ENCODE measurements around the gene CDH4. TPM values are rescaled to one million over a fixed set of nuclear protein-coding genes. Genes with fewer than 3 reads are reported as not detected.

CDH4 gene
- total and polyA plus RNA-seq, 9 of the 15 experiments (the other 6 are each of a cell fraction or from before 2014, with no cell fraction given), result 0.04 TPM; not detected in 8

GRCh38 chr20:61373055-61373399 lies 121.0 kb downstream of the CDH4 start:
- no peak for ATAC-seq
- Histone ChIP-seq H3K79me2 (ENCODE audit: control insufficient read depth, insufficient read depth, low read length) (no peaks in the 10 kb centered on the region), H3K9me1 (ENCODE audit: control insufficient read depth, insufficient read depth, low read length) (no peaks in the 10 kb centered on the region), H3K27me3 (ENCODE audit: control insufficient read depth in 2 of 2, insufficient read depth in 2 of 2, low read length in 2 of 2) (peaks cover 0 to 24% of the 10 kb centered on the region in 2 experiments; a peak in 3 of 5 replicates), H3K4me3 (no peak overlapping the region), H3K27ac (ENCODE audit: extremely low read depth, low read depth, low read length) (no peak overlapping the region), H4K20me1 (replicated peaks; ENCODE audit: control insufficient read depth, insufficient read depth, low read length) (no peaks in the 10 kb centered on the region), H3K9me3 (replicated peaks; ENCODE audit: control insufficient read depth, insufficient read depth, low read depth, low read length) (no peaks in the 10 kb centered on the region), H3K4me1 (replicated peaks in 1 of 2; ENCODE audit: control insufficient read depth in 2 of 2, insufficient read depth in 2 of 2, low read length in 2 of 2) (no peaks in the 10 kb centered on the region), H3K36me3 (ENCODE audit: control insufficient read depth, insufficient read depth, low read length) (no peaks in the 10 kb centered on the region), H2AFZ (ENCODE audit: low read depth, low read length) (no peak overlapping the region), H3K4me2 (ENCODE audit: insufficient read depth, low read length) (no peak overlapping the region), H3K9ac (ENCODE audit: insufficient read depth in 1 of 2, low read depth in 2 of 2, low read length in 2 of 2) (no peak overlapping the region)
- in situ Hi-C loops (cut with MboI), result no loop called here
- no peak for FAIRE-seq
- POLR2A ChIA-PET, result no interaction called here
- no peak for DNase-seq (ENCODE audit: extremely low read depth in 1 of 4, low spot score in 3 of 4)
- WGBS (ENCODE audit: insufficient coverage, low coverage, missing lambda C conversion rate), result 0% methylated on average over 10 of the region's 10 CpGs
- CTCF ChIA-PET (ENCODE audit: low intra/inter-chr PET ratio), result no interaction called here
- BruUV-seq (replicated peaks), result no TSS peak
- intact Hi-C loops (cut with micrococcal nuclease), result no loop called here
- TF ChIP-seq PYGO2 (tag; IDR thresholded peaks at IDR 0.05), result no peak
- TF ChIP-seq ZNF707 (CRISPR knock-in tag; conservative IDR thresholded peaks at IDR 0.05), result no peak
- TF ChIP-seq MYC (IDR thresholded peaks at IDR 0.05; ENCODE audit: low read depth, low read length), result no peak
- TF ChIP-seq MYC (CRISPR knock-in tag; IDR thresholded peaks at IDR 0.05; ENCODE audit: borderline replicate concordance, low read depth), result no peak
- no peak for TF ChIP-seq TRIM25 (IDR thresholded peaks at IDR 0.05; ENCODE audit: borderline replicate concordance)
- no peak for TF ChIP-seq SREBF1 (IDR thresholded peaks at IDR 0.05; ENCODE audit: borderline replicate concordance, low read depth, low read length)
- no peak for TF ChIP-seq ZSCAN29 (IDR thresholded peaks at IDR 0.05)
- no peak for TF ChIP-seq ZBTB33 (CRISPR knock-in tag; IDR thresholded peaks at IDR 0.05)
- TF ChIP-seq ZNF174 (CRISPR knock-in tag; IDR thresholded peaks at IDR 0.05), result no peak
- TF ChIP-seq SMAD3 (CRISPR knock-in tag; conservative IDR thresholded peaks at IDR 0.05), result no peak
- no peak for TF ChIP-seq POLR3A (IDR thresholded peaks at IDR 0.05; ENCODE audit: borderline replicate concordance, extremely low read depth, insufficient read depth, insufficient read length)
- TF ChIP-seq FUS (optimal IDR thresholded peaks at IDR 0.05; ENCODE audit: low read depth, low read length), result no peak
- no peak for TF ChIP-seq RBBP5 (IDR thresholded peaks at IDR 0.05; ENCODE audit: borderline replicate concordance, insufficient read depth, low read length, poor library complexity, severe bottlenecking)
- no peak for TF ChIP-seq TOE1 (IDR thresholded peaks at IDR 0.05; ENCODE audit: borderline replicate concordance)
- TF ChIP-seq TOE1 (CRISPR knock-in tag; IDR thresholded peaks at IDR 0.05; ENCODE audit: borderline replicate concordance, low read depth), result no peak
- TF ChIP-seq MAFG (tag; conservative IDR thresholded peaks at IDR 0.05), result no peak
- no peak for TF ChIP-seq PATZ1 (CRISPR knock-in tag; IDR thresholded peaks at IDR 0.05; ENCODE audit: borderline replicate concordance)
- TF ChIP-seq HDAC1 (IDR thresholded peaks at IDR 0.05), result no peak
- TF ChIP-seq ZNF699 (CRISPR knock-in tag; IDR thresholded peaks at IDR 0.05; ENCODE audit: insufficient replicate concordance), result no peak
